Neural crest cell (in vitro differentiated cells): Measurements from ENCODE around the gene DSCAM. TPM values are rescaled to one million over a fixed set of nuclear protein-coding genes. Genes with fewer than 3 reads are reported as not detected.

Experiments used
- DNase-seq: peaks from one replicate; pipeline ENCODE4 v3.0.0; 2021; ENCODE audit warnings: low read depth, mixed read lengths, low spot score
- H3K27ac Mint-ChIP-seq: one replicate; pipeline ENCODE4 v1.8.0; 2021; ENCODE audit warnings: mild to moderate bottlenecking, mixed read lengths; ENCODE audit not compliant: unreplicated experiment
- H3K27me3 Mint-ChIP-seq: 2 replicates; pipeline ENCODE4 v1.8.0; 2021; ENCODE audit warnings: low read depth, mild to moderate bottlenecking, mixed read lengths
- H3K36me3 Mint-ChIP-seq: 2 replicates; pipeline ENCODE4 v1.8.0; 2021; ENCODE audit warnings: low read depth, mild to moderate bottlenecking, mixed read lengths
- H3K4me1 Mint-ChIP-seq: 2 replicates; pipeline ENCODE4 v1.8.0; 2021; ENCODE audit warnings: mixed read lengths
- H3K4me3 Mint-ChIP-seq: one replicate; pipeline ENCODE4 v1.8.0; 2021; ENCODE audit warnings: mild to moderate bottlenecking, mixed read lengths
- H3K9me3 Mint-ChIP-seq: 2 replicates; pipeline ENCODE4 v1.8.0; 2021; ENCODE audit warnings: mixed read lengths
- CTCF ChIP-seq: fragments of 200-600 bp; sonication (generic); conservative IDR thresholded peaks from 2 replicates; pipeline ENCODE4 v1.5.0; 2021; ENCODE audit warnings: antibody characterized with exemption, mild to moderate bottlenecking
- total RNA-seq: library from RNA; stranded (reverse); gene quantifications from 2 replicates; pipeline ENCODE4 v1.2.1, GENCODE V29; 2021

DSCAM gene
- total RNA-seq, 1 donor from 2014 or later = 0.19 TPM

DNA sequence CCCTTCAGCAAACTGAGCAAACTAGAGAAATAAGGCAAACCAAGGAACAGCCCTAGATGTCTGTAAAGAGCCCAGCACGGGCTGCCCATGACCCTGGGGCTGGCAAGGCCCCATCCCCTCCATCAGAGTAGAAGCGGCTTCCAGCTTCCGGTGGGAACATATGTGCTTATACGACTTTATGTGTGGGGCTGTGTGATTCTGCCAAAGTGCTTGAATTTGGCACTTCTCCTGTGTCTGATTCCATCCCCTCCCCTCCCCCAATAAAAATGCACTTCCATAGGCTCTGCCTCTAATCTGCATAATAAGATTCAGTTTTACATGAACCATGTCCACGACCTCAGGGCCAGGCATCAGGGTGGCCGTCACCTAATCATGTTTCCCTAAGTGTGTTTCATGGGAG lies 236.6 kb downstream of the DSCAM start:
- no peak for DNase-seq
- TF ChIP-seq CTCF = no peak
- Mint-ChIP-seq H3K27ac (no peak overlapping the region), H3K4me1 (no peaks in the 10 kb centered on the region), H3K27me3 (no peaks in the 10 kb centered on the region), H3K36me3 (peaks cover 4% of the 10 kb centered on the region), H3K4me3 (no peak overlapping the region), H3K9me3 (peaks cover 8% of the 10 kb centered on the region)

- H3K27me3 Mint-ChIP-seq = peaks cover 2% of the 10 kb centered on the region
- H3K36me3 Mint-ChIP-seq = peaks cover 4% of the 10 kb centered on the region
- H3K27ac Mint-ChIP-seq = no peak overlapping the region
- H3K9me3 Mint-ChIP-seq = peaks cover 18% of the 10 kb centered on the region
- DNase-seq = no peak
- H3K4me1 Mint-ChIP-seq = no peaks in the 10 kb centered on the region
- TF ChIP-seq CTCF = no peak
- H3K4me3 Mint-ChIP-seq = no peak overlapping the region
Measured at GRCh38 chr21:40606341-40606740, 240.6 kb downstream of the DSCAM start.

DNA sequence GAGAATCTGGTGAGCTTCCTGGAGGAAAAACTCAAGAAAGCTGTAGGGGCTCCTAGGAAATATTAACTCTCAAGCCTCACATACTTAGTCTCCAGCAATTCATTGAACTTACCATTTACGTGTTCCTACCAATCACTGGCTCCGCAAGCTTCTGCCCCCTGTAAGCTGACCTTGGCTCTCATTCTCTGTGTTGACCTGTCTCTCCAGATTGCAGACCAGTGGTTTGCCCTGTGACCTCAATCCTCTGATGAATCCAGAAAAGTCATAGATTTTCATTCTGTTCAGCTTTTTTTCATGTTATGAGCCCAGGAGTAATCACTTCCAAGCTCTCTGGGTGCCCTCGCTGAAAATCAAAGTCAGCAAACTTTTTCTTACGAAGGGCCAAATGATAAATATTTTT lies 241.9 kb downstream of the DSCAM start:
- H3K36me3 Mint-ChIP-seq = peaks cover 12% of the 10 kb centered on the region
- peaks cover 26% of the 10 kb centered on the region for H3K9me3 Mint-ChIP-seq
- peaks cover 2% of the 10 kb centered on the region for H3K27me3 Mint-ChIP-seq
- DNase-seq = no peak
- H3K4me1 Mint-ChIP-seq = no peaks in the 10 kb centered on the region
- no peak overlapping the region for H3K4me3 Mint-ChIP-seq
- H3K27ac Mint-ChIP-seq = no peak overlapping the region
- TF ChIP-seq CTCF = no peak

DNA sequence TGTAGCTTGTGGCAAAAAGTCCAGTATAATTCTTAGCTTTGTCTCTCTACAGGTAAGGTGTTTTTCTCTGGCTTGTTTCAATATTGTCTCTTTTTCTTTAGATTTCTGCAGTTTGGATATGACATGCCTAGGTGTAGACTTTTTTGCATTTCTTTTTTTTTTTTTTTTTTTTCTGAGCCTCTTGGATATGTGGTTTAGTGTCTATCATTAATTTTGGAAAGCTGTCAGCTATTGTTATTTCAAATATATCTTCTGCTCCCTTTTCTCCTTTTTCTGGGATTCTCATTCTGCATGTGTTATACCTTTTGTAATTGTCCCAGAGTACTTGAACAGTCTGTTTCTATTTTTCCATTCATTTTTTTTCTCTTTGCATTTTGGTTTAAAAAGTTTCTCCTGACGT lies 243.2 kb downstream of the DSCAM start:
- Mint-ChIP-seq H3K27me3 (peaks cover 2% of the 10 kb centered on the region), H3K9me3 (peaks cover 28% of the 10 kb centered on the region), H3K27ac (no peak overlapping the region), H3K4me1 (no peaks in the 10 kb centered on the region), H3K4me3 (no peak overlapping the region), H3K36me3 (peaks cover 15% of the 10 kb centered on the region)
- no peak for DNase-seq
- no peak for TF ChIP-seq CTCF

- no peak for TF ChIP-seq CTCF
- Mint-ChIP-seq H3K27me3 (peaks cover 2% of the 10 kb centered on the region), H3K36me3 (peaks cover 14% of the 10 kb centered on the region), H3K27ac (no peak overlapping the region), H3K4me3 (no peak overlapping the region), H3K4me1 (no peaks in the 10 kb centered on the region), H3K9me3 (peaks cover 25% of the 10 kb centered on the region)
- DNase-seq = no peak
Measured at GRCh38 chr21:40602080-40602479, 244.9 kb downstream of the DSCAM start.

DNA sequence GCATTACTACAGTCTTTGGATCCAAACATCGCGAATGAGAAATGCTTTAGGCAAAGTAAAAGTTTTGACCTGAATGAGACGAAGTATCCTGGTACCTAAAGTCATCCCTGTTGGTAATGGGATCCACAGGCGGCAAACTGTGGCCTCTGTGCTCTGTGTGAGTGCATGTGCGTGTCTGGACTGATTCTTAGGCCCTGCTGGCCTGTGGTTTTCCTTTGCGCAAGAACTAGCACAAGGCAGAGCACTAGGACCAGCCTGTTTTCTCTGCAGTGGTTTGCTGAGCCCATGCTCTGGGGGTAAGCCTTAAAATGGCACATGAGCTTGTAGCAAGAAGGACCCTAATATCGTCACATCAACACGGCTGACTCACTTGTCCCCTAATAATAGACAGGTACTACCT lies 251.2 kb downstream of the DSCAM start:
- DNase-seq = no peak
- Mint-ChIP-seq H3K27me3 (no peaks in the 10 kb centered on the region), H3K9me3 (peaks cover 6% of the 10 kb centered on the region), H3K27ac (no peak overlapping the region), H3K4me3 (no peak overlapping the region), H3K36me3 (peaks cover 7% of the 10 kb centered on the region), H3K4me1 (no peaks in the 10 kb centered on the region)
- TF ChIP-seq CTCF = no peak
